Choroid plexus epithelial cell (primary cell): ENCODE data around the gene PLEKHM2.

Experiments
- DNase-seq: peaks from one replicate; pipeline ENCODE4 v3.0.0-alpha.2; 2010; ENCODE audit warnings: low read depth
- H3K4me3 ChIP-seq: 2 replicates; pipeline ENCODE4 v1.5.1; 2011; ENCODE audit warnings: low read depth, mild to moderate bottlenecking, control low read depth, low read length, moderate library complexity
- TF ChIP-seq, protein P1 (sequence below): conservative IDR thresholded peaks from 2 replicates; pipeline ENCODE4 v1.5.1; 2011; ENCODE audit warnings: low read depth, mild to moderate bottlenecking, control low read depth, inconsistent platforms, low read length, moderate library complexity

PLEKHM2 gene

DNA sequence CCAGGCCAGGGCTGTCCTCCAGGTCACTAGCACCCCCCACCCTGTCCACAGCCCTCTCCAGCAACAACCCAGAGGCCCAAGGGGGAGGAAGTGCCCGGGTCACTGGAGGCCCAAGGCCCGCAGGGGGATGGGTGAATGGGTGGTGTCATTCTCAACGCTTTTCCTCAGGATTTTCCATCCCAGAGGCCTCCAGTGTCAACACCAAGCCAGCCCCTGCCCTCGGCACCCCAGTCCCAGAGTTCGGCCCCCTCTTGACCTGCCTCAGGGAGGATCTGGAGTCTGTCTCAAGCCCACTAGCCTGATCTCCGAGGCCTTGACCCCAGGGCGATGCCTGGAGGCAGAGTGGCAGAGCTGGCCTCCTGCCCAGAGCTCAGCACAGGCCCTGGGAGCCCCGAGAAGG, 63.3 kb downstream of the PLEKHM2 start:
- TF ChIP-seq, protein P1, sequence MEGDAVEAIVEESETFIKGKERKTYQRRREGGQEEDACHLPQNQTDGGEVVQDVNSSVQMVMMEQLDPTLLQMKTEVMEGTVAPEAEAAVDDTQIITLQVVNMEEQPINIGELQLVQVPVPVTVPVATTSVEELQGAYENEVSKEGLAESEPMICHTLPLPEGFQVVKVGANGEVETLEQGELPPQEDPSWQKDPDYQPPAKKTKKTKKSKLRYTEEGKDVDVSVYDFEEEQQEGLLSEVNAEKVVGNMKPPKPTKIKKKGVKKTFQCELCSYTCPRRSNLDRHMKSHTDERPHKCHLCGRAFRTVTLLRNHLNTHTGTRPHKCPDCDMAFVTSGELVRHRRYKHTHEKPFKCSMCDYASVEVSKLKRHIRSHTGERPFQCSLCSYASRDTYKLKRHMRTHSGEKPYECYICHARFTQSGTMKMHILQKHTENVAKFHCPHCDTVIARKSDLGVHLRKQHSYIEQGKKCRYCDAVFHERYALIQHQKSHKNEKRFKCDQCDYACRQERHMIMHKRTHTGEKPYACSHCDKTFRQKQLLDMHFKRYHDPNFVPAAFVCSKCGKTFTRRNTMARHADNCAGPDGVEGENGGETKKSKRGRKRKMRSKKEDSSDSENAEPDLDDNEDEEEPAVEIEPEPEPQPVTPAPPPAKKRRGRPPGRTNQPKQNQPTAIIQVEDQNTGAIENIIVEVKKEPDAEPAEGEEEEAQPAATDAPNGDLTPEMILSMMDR: no peak
- H3K4me3 ChIP-seq: no peak overlapping the region
- DNase-seq: no peak

DNA sequence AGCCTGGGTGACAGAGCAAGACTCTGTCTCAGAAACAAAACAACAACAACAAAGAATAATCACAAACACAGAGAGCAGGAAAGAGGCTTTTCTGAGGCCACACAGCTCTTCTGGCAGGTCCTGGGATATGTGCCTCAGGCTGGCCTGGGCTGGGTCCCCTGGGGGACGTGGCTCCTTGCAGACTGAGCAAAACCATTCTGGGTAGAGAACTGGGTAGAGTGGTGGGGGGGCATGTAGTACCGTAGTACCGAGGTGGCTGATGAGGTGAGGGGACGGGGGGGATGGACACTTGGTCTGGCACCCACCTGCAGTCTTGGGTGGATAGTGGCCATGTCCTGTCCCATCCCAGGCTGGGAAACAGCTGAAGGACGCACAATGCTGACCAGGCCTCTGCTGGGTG, 64.1 kb downstream of the PLEKHM2 start:
- DNase-seq: no peak
- no peak overlapping the region for H3K4me3 ChIP-seq
- TF ChIP-seq, protein P1: no peak

DNA sequence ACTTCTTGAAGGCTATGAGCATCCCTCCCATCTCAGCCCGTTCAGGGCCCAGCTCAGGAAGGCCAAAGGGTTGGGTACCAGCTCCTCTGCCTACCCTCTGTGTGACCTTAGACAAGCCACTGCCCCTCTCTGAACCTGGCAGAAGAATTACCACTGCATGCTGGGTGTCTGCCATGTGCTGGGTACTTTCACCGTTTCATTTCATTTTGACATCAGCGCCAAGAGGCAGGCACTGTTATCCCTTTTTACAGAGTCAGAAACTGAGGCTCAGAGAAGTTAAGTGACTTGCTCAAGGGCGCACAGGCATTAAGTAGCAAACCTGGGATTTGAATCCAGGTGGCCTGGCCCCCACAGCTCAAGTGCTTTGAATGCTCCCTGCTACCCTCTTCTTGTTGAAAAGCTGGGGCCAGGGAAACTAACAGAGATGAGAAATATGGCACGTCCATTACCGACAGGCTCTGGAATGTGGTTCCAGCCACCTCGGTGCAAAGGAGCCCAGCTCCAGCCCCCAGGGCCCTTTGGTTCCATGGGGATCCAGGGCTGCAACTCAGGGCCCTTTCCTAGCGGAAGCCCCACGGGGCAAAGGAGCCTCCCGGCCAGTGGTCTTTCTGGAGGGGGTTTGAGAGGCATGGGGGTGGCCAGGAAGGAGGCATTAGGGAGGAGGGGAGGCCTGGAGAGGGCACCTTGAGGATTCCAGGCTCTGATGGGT, 64.7 kb downstream of the PLEKHM2 start:
- no peak for DNase-seq
- TF ChIP-seq, protein P1: no peak
- H3K4me3 ChIP-seq: no peak overlapping the region

DNA sequence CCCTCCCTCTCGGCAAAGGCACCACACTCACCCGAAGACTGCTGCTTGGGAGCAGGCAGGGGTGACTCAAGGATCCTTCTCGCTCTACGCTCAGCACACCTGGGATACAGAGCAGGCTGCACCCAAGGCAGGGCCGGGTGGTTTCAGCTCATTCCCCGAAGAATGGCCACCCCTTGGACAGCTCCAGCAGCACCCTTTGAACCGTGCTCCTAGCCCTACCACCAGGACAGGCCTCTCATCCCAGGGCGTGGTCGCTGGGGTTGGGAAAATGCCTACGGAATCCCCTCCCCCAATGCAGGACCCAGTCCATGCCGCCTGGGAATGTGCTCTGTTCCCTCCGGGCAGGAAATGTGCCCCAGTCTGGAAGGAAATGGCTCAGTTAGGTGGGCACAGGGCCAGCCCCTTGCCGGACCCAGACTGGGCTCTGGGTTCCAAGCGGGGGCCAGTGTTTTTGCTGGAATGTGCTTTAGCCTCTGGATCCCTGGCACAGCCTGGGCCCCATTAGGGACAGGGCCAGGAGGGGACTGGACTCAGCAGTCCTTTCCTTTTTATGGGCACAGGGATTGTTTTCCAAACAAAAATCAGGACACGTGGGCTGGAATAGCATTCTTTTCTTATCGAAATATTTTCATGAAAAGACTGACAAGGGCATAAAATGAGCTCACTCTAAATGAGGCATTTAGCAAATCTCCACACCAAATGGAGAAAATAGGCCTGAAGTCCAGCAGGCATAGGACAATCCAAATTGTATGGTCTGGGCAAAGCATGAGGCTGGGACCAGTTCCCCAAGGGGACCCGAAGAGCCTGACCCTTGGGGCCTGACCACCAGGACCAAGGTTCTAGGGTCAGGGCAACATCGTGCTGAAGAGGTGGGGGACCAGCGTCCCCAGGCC, 65.5 kb downstream of the PLEKHM2 start:
- TF ChIP-seq, protein P1: no peak
- H3K4me3 ChIP-seq: no peak overlapping the region
- DNase-seq: peak; percentile 15

DNA sequence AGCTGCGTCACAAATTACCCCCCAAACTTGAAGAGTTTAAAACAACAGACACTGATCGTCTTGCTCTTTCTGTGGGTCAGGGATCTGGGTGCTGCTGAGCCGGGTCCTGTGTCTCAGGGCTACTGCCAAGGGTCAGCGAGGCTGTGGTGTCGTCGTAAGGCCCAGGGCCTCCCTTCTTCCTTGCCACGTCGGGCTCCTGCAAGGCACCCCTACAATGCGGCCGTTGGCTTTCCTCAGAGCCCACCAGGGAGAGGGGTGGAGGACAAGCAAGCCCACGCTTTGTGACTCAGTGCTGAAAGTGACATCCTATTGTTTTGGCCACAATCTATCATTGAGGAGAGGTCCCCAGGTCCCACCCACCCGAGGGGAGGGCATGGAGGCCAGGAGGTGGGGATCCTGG, 66.8 kb downstream of the PLEKHM2 start:
- TF ChIP-seq, protein P1: no peak
- no peak for DNase-seq
- no peak overlapping the region for H3K4me3 ChIP-seq

DNA sequence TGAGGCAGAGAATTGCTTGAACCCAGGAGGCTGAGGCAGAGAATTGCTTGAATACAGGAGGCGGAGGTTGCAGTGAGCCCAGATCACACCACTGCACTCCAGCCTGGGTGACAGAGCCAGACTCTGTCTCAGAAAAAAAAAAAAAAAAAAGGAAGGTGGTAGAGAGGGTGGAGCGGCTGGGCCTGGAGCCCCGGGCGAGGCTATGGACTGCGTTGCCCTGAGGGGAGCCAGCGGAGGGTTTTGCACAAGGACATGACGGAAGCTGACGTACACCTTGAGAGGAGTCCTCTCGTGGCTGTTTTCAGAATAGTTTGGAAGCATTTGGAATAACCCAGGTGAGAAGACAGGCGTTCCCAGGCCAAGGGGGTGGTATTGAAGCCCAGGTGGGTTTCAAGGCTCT, 67.6 kb downstream of the PLEKHM2 start:
- TF ChIP-seq, protein P1: no peak
- H3K4me3 ChIP-seq: no peak overlapping the region
- no peak for DNase-seq
